Limb (tissue), 2 donors: Measurements from ENCODE around the gene SMG7.
"Not testable (repeated sequence)": the region's sequence is repeated elsewhere in the genome, so short reads cannot be mapped to it uniquely, and the experiment has no call there.

Experiments used
- DNase-seq, 2 donors: peaks; one replicate each; pipeline ENCODE4 v3.0.0-alpha.2; 2016; ENCODE audit errors: extremely low spot score in 2 of 2

SMG7 gene

GRCh38 chr1:183472488-183473216 is at the start of gene SMG7:
Gene SMG7 (plus strand): TSS chr1:183472499. CDS start chr1:183472621, 122 bp downstream.
- no peak for DNase-seq

GRCh38 chr1:183423541-183423940 is 48.8 kb upstream of the SMG7 start:
- DNase-seq, result no peak

DNA sequence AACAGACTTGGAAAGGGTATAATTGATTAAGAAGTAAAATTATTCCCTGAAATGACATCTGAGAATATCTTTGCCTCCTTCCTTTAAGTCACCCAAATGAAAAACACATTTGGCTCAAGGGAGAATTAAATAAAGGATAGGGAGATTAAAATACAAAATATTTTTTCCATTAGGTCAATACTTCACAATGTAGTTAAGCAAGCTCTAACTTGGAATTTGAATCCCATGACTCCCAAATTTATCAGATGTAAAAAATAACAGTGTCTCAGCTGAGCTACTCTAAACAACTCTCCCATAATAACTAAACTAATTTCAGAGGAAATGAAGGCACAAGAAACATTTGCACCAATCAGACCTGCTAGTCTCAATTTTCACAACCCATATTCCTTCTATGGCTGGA is 47.6 kb upstream of the SMG7 start:
- DNase-seq, result no peak

DNA sequence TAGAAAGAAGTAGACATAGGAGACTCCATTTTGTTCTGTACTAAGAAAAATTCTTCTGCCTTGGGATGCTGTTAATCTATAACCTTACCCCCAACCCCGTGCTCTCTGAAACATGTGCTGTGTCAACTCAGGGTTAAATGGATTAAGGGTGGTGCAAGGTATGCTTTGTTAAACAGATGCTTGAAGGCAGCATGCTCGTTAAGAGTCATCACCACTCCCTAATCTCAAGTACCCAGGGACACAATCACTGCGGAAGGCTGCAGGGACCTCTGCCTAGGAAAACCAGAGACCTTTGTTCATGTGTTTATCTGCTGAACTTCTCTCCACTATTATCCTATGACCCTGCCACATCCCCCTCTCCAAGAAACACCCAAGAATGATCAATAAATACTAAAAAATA is 44.7 kb upstream of the SMG7 start:
- DNase-seq, result not testable (repeated sequence)

DNA sequence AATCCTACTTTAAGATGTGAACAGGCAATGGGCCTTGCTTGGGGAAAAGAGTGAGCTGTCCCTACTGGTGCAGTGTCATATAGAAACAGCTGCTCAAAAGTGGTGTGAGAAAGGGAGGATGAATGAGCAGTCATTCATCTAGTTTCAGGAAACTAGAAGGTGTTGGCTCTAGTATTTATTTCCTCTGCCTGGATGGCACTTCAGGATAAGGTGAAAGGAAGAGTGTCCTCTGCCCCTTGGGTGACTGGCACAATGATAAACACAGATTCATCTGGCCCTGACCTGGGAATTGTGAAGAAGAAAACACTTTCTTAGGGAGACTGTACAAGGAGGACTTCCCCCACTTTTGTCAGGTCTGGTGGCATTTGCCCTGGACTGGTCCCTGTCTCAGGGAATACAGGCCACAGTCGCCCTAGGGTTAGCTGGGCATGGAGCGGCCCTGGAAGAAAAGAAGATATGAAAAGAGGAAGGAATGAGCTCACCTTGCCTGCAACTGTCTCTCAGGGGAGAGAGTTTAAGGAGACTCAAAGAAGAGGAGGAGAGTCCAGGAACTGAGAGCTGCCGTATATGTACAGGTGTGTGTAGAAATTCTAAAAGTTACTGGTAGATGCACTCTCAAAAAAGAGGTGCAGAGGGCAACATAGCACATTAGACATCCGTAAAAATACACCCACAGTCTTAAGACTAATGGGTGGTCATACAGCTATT is 40.3 kb upstream of the SMG7 start:
- no peak for DNase-seq

DNA sequence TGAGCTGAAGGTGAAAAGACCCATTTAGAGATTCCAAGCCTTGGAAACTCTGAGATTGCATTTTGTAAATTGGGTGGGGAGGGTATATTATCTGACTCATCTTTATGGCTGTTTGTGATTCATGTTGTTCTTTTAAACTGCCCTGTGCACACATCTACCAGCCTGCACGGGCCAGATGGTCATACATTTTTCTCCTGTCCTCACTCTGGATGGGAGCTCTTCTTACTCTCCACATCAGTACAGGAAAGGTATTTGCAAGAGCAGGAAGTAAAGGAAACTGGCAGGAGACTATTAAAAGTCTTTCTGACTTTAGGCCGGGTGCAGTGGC is 39.8 kb upstream of the SMG7 start:
- no peak for DNase-seq

GRCh38 chr1:183433703-183434102 is 38.6 kb upstream of the SMG7 start:
- DNase-seq, result no peak

GRCh38 chr1:183435497-183435896 is 36.8 kb upstream of the SMG7 start:
- DNase-seq, result no peak

DNA sequence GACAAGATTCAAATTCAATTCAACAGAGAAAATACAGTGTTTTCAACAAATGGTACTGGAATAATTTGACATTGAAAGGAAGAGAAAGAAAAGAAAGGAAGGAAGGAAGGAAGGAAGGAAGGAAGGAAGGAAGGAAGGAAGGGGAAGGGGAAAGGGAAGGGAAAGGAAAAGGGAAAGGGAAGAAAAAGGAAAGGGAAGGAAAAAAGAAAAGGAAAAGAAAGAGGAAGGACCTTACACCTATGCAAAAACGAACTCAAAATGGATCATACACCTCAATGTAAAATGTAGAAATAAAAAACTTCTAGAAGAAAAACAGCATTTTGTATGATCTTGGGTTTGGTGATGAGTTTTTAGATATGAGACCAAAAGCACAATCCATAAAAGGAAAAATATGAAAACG is 34.2 kb upstream of the SMG7 start:
- no peak for DNase-seq

DNA sequence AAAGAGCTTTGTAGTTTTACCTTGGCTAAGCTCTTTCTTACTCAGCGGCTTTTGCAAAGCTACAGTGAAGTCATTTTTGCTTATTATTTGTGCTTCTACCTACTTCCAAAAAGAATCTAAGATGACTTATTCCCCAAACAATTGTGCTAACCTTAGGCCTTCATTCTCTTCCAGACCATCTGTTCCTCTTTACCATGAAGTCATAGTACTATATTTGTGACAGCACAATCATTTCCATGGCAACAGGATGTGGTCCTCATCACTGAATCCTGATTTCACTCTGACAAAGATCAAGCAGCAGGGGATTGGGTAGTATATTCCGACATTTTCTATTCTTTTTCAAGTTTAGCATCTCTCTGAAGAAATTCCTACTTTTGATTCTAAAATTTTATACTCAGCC is 29.3 kb upstream of the SMG7 start:
- DNase-seq, result peak in 1 of 2 donors; percentile 62

GRCh38 chr1:183443466-183443865 is 28.8 kb upstream of the SMG7 start:
- DNase-seq, result no peak

DNA sequence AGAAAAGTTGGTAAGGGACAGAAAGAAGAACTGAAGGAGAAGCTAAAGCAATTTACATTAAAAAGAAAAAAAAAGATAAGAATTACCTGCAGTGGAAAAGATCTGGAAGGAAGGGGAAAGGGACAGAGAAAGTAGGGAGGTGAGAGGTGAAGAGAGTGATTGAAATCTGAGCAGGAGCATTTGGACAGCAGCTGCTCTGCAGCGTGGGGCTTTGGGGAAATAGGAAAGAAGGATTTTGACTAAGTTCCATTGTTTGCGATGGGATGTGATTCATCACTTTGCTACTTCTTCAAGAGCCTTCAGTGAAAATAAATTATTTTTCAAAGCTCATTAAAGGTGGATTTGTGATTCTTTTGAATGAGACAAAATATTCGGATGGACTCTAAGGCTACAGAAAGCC is 28.1 kb upstream of the SMG7 start:
- peak in 1 of 2 donors; percentile 10 for DNase-seq

DNA sequence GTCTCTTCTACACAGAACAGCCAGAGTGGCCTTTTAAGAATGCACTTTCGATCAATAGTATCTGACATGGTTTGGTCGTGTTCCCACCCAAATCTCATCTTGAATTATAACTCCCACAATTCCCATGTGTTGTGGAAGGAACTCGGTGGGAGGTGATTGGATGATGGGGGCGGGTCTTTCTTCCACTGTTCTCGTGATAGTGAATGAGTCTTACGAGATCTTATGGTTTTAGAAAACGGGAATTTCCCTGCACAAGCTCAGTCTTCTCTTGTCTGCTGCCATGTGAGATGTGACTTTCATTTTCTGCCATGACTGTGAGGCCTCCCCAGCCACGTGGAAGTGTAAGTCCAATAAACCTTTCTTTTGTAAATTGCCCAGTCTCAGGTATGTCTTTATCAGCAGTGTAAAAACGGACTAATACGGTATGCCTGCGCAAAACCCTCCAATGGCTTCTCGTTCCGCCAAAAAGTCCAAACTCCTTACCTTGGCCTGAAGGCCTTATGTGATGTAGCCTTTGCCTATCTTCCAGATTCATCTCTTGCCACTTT is 23.0 kb upstream of the SMG7 start:
- no peak for DNase-seq

DNA sequence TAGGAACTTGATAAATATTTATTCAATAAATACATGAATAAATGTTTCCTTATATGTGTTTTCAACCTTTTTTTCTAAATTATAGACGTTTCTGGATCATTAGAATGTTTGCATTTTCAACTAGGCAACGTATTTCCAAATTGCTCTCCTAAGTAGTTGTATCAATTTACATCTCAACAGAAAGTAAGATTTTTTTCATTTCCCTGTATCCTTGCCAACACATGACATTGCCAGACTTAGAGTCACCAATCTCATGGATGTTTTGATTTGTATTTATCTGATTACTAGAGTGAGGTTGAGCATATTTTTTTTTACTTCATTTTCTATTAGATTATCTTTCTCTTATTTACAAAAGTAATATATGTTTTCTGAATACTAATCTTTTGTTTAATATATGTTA is 22.2 kb upstream of the SMG7 start:
- DNase-seq, result no peak

- no peak for DNase-seq
These were observed 17.9 kb upstream of the SMG7 start for GRCh38 chr1:183454377-183454776.

GRCh38 chr1:183456826-183457225 is 15.5 kb upstream of the SMG7 start:
- DNase-seq, result no peak

GRCh38 chr1:183457449-183457848 is 14.8 kb upstream of the SMG7 start:
- no peak for DNase-seq

GRCh38 chr1:183460596-183460995 is 11.7 kb upstream of the SMG7 start:
- no peak for DNase-seq

- no peak for DNase-seq
These were observed 10.9 kb upstream of the SMG7 start for GRCh38 chr1:183461350-183461749.

GRCh38 chr1:183463566-183463965 is 8.7 kb upstream of the SMG7 start:
- no peak for DNase-seq

- DNase-seq, result no peak
These were observed 5.5 kb upstream of the SMG7 start for GRCh38 chr1:183466781-183467180.

DNA sequence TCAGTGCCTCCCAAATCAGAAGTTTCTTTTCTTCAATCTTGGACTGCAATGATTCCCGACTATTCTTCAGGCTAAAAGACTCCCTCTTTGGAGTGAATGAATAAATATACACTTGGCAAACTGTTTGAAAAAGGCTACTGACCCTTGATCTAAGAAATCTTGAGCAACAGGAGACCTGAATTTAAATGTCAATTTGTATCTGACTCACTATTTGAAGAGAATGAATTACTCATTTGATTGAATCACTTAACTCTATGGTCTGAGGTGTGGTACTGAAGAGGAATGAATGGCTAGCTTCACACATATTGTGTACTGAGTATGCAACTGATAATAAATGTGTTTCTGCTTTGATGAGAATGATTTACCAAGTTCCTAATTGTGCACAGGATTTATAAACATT is 4.6 kb upstream of the SMG7 start:
- no peak for DNase-seq
